IMR-90 (cell line): ENCODE data around the gene ENAH. TPM values are rescaled to one million over a fixed set of nuclear protein-coding genes. Genes with fewer than 3 reads are reported as not detected.

ENCODE experiments used
- ATAC-seq: fragments of 200-7000 bp; cut with Tn5 transposase; 2 replicates; pipeline ENCODE4 v1.9.1; 2020; ENCODE audit warnings: low read depth, mild to moderate bottlenecking, moderate library complexity
- BruUV-seq: library from RNA; stranded (reverse); fragments of 400-500 nt; replicated peaks from 2 replicates; lab custom pipeline; 2021; lab: Mats Ljungman, UMichigan
- CTCF ChIA-PET: fragments of 300-600 bp; formaldehyde crosslinking; extraction: SDS; loops from one replicate; lab custom pipeline; 2021; ENCODE audit warnings: antibody characterized with exemption; lab: Yijun Ruan, JAX
- POLR2A ChIA-PET: fragments of 300-600 bp; sonication (Branson Sonifier 250); formaldehyde crosslinking; loops from one replicate; lab custom pipeline; 2022; ENCODE audit warnings: antibody characterized with exemption; ENCODE audit not compliant: unreplicated experiment; lab: Charles Lee
- DNase-seq: peaks from one replicate; pipeline ENCODE4 v3.0.0; 2013
- H2AFZ ChIP-seq: replicated peaks from 2 replicates; pipeline ENCODE3; 2013; ENCODE audit warnings: low read length, mild to moderate bottlenecking; ENCODE audit not compliant: poor library complexity
- H2AK5ac ChIP-seq: 2 replicates; pipeline ENCODE4 v1.6.1; 2013; ENCODE audit warnings: low read depth, low read length, inconsistent platforms
- H2AK9ac ChIP-seq: replicated peaks from 2 replicates; pipeline ENCODE3; 2013; ENCODE audit warnings: mild to moderate bottlenecking, low read depth, low read length, moderate library complexity; ENCODE audit not compliant: poor library complexity
- H2BK120ac ChIP-seq: 2 replicates; pipeline ENCODE4 v1.6.1; 2013; ENCODE audit warnings: low read depth, low read length, inconsistent platforms
- H2BK15ac ChIP-seq: 3 replicates; pipeline ENCODE4 v1.6.1; 2013; ENCODE audit warnings: low read depth, low read length, inconsistent platforms
- H2BK20ac ChIP-seq: 2 replicates; pipeline ENCODE4 v1.6.1; 2013; ENCODE audit warnings: low read depth, mild to moderate bottlenecking, inconsistent platforms, low read length, moderate library complexity
- H2BK5ac ChIP-seq: 2 replicates; pipeline ENCODE4 v1.6.1; 2013; ENCODE audit warnings: mild to moderate bottlenecking, low read depth, low read length, inconsistent platforms; ENCODE audit not compliant: poor library complexity, severe bottlenecking
- H3K14ac ChIP-seq: replicated peaks from 2 replicates; pipeline ENCODE4 v1.6.1; 2013; ENCODE audit warnings: low read depth, low read length, inconsistent platforms
- H3K18ac ChIP-seq: 2 replicates; pipeline ENCODE4 v1.6.1; 2013; ENCODE audit warnings: low read depth, low read length, control low read depth
- H3K23ac ChIP-seq: 2 replicates; pipeline ENCODE4 v1.6.1; 2013; ENCODE audit warnings: low read depth, low read length, inconsistent platforms
- H3K27ac ChIP-seq: 2 replicates; pipeline ENCODE4 v1.5.1; 2013; ENCODE audit warnings: mild to moderate bottlenecking, control low read depth, low read length; ENCODE audit not compliant: insufficient read depth
- H3K27me3 ChIP-seq: 2 replicates; pipeline ENCODE4 v1.6.1; 2013; ENCODE audit warnings: low read length; ENCODE audit not compliant: control insufficient read depth, insufficient read depth
- H3K36me3 ChIP-seq: 2 replicates; pipeline ENCODE4 v1.6.1; 2013; ENCODE audit warnings: low read length, mixed read lengths; ENCODE audit not compliant: control insufficient read depth, insufficient read depth
- H3K4ac ChIP-seq: 2 replicates; pipeline ENCODE4 v1.6.1; 2013; ENCODE audit warnings: low read depth, low read length, inconsistent platforms
- H3K4me1 ChIP-seq: 2 replicates; pipeline ENCODE4 v1.6.1; 2013; ENCODE audit warnings: low read length, mixed read lengths; ENCODE audit not compliant: control insufficient read depth, insufficient read depth
- H3K4me2 ChIP-seq: 2 replicates; pipeline ENCODE4 v1.6.1; 2013; ENCODE audit warnings: low read depth, mild to moderate bottlenecking, control low read depth, low read length, moderate library complexity
- H3K4me3 ChIP-seq: 2 replicates; pipeline ENCODE4 v1.5.1; 2013; ENCODE audit warnings: low read depth, mild to moderate bottlenecking, control low read depth, low read length, moderate library complexity; ENCODE audit not compliant: insufficient read depth
- H3K56ac ChIP-seq: 2 replicates; pipeline ENCODE4 v1.6.1; 2013; ENCODE audit warnings: low read length, inconsistent platforms; ENCODE audit not compliant: insufficient read depth; ENCODE audit errors: extremely low read depth
- H3K79me1 ChIP-seq, 2 experiments: 2 replicates each; pipeline ENCODE4 v1.6.1; 2013; ENCODE audit warnings: low read length in 2 of 2, inconsistent platforms in 1 of 2, low read depth in 1 of 2
- H3K9ac ChIP-seq: 2 replicates; pipeline ENCODE4 v1.6.1; 2013; ENCODE audit warnings: low read depth, low read length, control low read depth
- H3K9me1 ChIP-seq: 2 replicates; pipeline ENCODE4 v1.6.1; 2013; ENCODE audit warnings: low read length, inconsistent platforms; ENCODE audit not compliant: insufficient read depth
- H3K9me3 ChIP-seq: 2 replicates; pipeline ENCODE4 v1.6.1; 2013; ENCODE audit warnings: low read length; ENCODE audit not compliant: control insufficient read depth, insufficient read depth
- H4K20me1 ChIP-seq: 2 replicates; pipeline ENCODE4 v1.6.1; 2013; ENCODE audit warnings: low read length, inconsistent platforms; ENCODE audit not compliant: insufficient read depth
- H4K5ac ChIP-seq: 2 replicates; pipeline ENCODE4 v1.6.1; 2013; ENCODE audit warnings: mild to moderate bottlenecking, low read depth, low read length, control low read depth
- H4K8ac ChIP-seq, 2 experiments: 2 replicates each; pipeline ENCODE4 v1.6.1; 2013; ENCODE audit warnings: low read depth in 2 of 2, low read length in 2 of 2, control low read depth in 1 of 2, inconsistent platforms in 1 of 2
- H4K91ac ChIP-seq: 2 replicates; pipeline ENCODE4 v1.6.1; 2013; ENCODE audit warnings: low read depth, low read length, inconsistent platforms; ENCODE audit not compliant: insufficient read depth
- CTCF ChIP-seq: conservative IDR thresholded peaks from 2 replicates; pipeline ENCODE4 v1.5.1; 2012; ENCODE audit warnings: mild to moderate bottlenecking, low read depth, low read length, improper control_type of control experiment
- ELK1 ChIP-seq: fragments of 150-350 bp; IDR thresholded peaks from 2 replicates; pipeline ENCODE4 v1.6.1; 2016; ENCODE audit warnings: low read depth, mild to moderate bottlenecking, low read length, moderate library complexity, borderline replicate concordance
- MAFK ChIP-seq: IDR thresholded peaks from 2 replicates; pipeline ENCODE4 v1.6.1; 2012; ENCODE audit warnings: low read depth, low read length, improper control_type of control experiment
- RAD21 ChIP-seq: IDR thresholded peaks from 2 replicates; pipeline ENCODE4 v1.6.1; 2012; ENCODE audit warnings: low read length, improper control_type of control experiment
- SMC3 ChIP-seq: fragments of 150-350 bp; IDR thresholded peaks from 2 replicates; pipeline ENCODE4 v1.6.1; 2016; ENCODE audit warnings: low read depth, mild to moderate bottlenecking, antibody characterized with exemption, low read length, moderate library complexity
- WGBS, 2 experiments: methylation state at CpG; one replicate each; pipeline versions ENCODE4 v1.1.5 to v1.1.7; 2013; ENCODE audit warnings: missing lambda C conversion rate in 2 of 2; ENCODE audit not compliant: insufficient read length in 1 of 2; ENCODE audit errors: extremely low coverage in 2 of 2; 5-methylcytosine and 5-hydroxymethylcytosine counted together
- dilution Hi-C: fragments of 300-500 bp; cut with HindIII; formaldehyde crosslinking; loops from one replicate; pipeline ENCODE4 v1.14.3; 2018; ENCODE audit warnings: low sequenced_read_pairs; ENCODE audit not compliant: unreplicated experiment
- in situ Hi-C: fragments of 300-500 bp; cut with MboI; formaldehyde crosslinking; loops from 3 replicates; pipeline ENCODE4 v1.14.3; 2019; ENCODE audit warnings: low sequenced_read_pairs, inconsistent platforms, mixed read lengths
- intact Hi-C: fragments of 100-400 bp; cut with micrococcal nuclease; formaldehyde crosslinking; loops from 2 replicates; pipeline ENCODE4 v1.10.0; 2022
- polyA plus RNA-seq, 3 experiments: library from polyadenylated mRNA; depleted of rRNA; stranded (reverse); fragments of >200 nt; gene quantifications; 2 replicates each; pipeline ENCODE4 v1.2.3, GENCODE V29; 2012; ENCODE audit warnings: low replicate concordance in 1 of 3
- total RNA-seq: library from RNA; depleted of rRNA; stranded (reverse); fragments of >200 nt; gene quantifications from 2 replicates; pipeline ENCODE4 v1.2.3, GENCODE V29; 2012; rRNA removed

The ENAH gene
- total and polyA plus RNA-seq, 2 of the 4 experiments (the other 2 are of a cell fraction): 61.3 to 86.9 TPM

- H4K20me1 ChIP-seq: no peaks in the 10 kb centered on the region
- no peak overlapping the region for H2BK5ac ChIP-seq
- no peaks in the 10 kb centered on the region for H3K9me3 ChIP-seq
- no peaks in the 10 kb centered on the region for H3K9me1 ChIP-seq
- H3K23ac ChIP-seq: no peak overlapping the region
- DNase-seq: peak; percentile 45
- no CpG with 5 or more reads among the region's 5 CpGs for WGBS, 2 experiments
- H2BK20ac ChIP-seq: no peak overlapping the region
- H2AK9ac ChIP-seq: no peak overlapping the region
- no peak overlapping the region for H3K14ac ChIP-seq
- no peak overlapping the region for H3K9ac ChIP-seq
- dilution Hi-C loops: no loop called here
- H3K56ac ChIP-seq: no peak overlapping the region
- H4K5ac ChIP-seq: no peak overlapping the region
- no peak overlapping the region for H4K8ac ChIP-seq
- H2BK15ac ChIP-seq: no peak overlapping the region
- TF ChIP-seq RAD21: peak; percentile 46
- TF ChIP-seq MAFK: no peak
- peak; percentile 55 for TF ChIP-seq CTCF
- peak; percentile 52 for TF ChIP-seq SMC3
- no peak for TF ChIP-seq ELK1
- H3K4me1 ChIP-seq: no peaks in the 10 kb centered on the region
- H3K27me3 ChIP-seq: peaks cover 5% of the 10 kb centered on the region; the same call in 1 of the 2 replicates
- ATAC-seq: peak; percentile 85
- no peaks in the 10 kb centered on the region for H3K36me3 ChIP-seq
- H3K27ac ChIP-seq: no peak overlapping the region
- ChIA-PET CTCF (no interaction called here), POLR2A (no interaction called here)
- BruUV-seq: no TSS peak
- in situ Hi-C loops: no loop called here
- intact Hi-C loops: loop anchor here (5.0 kb wide), 1 partner anchor 116 kb away; no protein-coding TSS in a partner anchor
- no peak overlapping the region for H4K91ac ChIP-seq
- H2AFZ ChIP-seq: no peak overlapping the region
- no peak overlapping the region for H3K18ac ChIP-seq
- no peaks in the 10 kb centered on the region for H3K79me1 ChIP-seq
- H3K4ac ChIP-seq: no peak overlapping the region; the same call in 1 of the 2 replicates
- H2BK120ac ChIP-seq: no peak overlapping the region
- H3K4me3 ChIP-seq: no peak overlapping the region
- no peak overlapping the region for H2AK5ac ChIP-seq
- H3K4me2 ChIP-seq: no peak overlapping the region
Measured at GRCh38 chr1:225437710-225438437, 215.0 kb downstream of the ENAH start.

Other genes with a start within 250 kb of the ENAH start
- gene LBR, start 225.1 kb downstream of the ENAH start, total RNA-seq: 21.3 and 37.5 TPM in 2 replicates
- gene LBR, start 225.1 kb downstream of the ENAH start, polyA plus RNA-seq (2012; rRNA removed): 18.2 and 24.9 TPM in 2 replicates
- 230 and 484 TPM in 2 replicates for gene SRP9, start 124.7 kb upstream of the ENAH start, total RNA-seq
- gene SRP9, start 124.7 kb upstream of the ENAH start, polyA plus RNA-seq (2012; rRNA removed): 205 and 295 TPM in 2 replicates
- 16.9 and 20.3 TPM in 2 replicates for gene EPHX1, start 157.0 kb upstream of the ENAH start, total RNA-seq
- gene EPHX1, start 157.0 kb upstream of the ENAH start, polyA plus RNA-seq (2012; rRNA removed): 33.8 and 46.3 TPM in 2 replicates
- gene TMEM63A, start 229.3 kb upstream of the ENAH start, total RNA-seq: 4.7 and 5.6 TPM in 2 replicates
- 23.3 and 23.4 TPM in 2 replicates for gene TMEM63A, start 229.3 kb upstream of the ENAH start, polyA plus RNA-seq (2012; rRNA removed)
- not detected in 2 replicates for gene LEFTY1, start 236.0 kb upstream of the ENAH start, total RNA-seq
- gene LEFTY1, start 236.0 kb upstream of the ENAH start, polyA plus RNA-seq (2012; rRNA removed): not detected in 2 replicates